ENCODE data around the gene LONRF2.
"Not testable (repeated sequence)": the region's sequence is repeated elsewhere in the genome, so short reads cannot be mapped to it uniquely, and the experiment has no call there.

The LONRF2 gene

DNA sequence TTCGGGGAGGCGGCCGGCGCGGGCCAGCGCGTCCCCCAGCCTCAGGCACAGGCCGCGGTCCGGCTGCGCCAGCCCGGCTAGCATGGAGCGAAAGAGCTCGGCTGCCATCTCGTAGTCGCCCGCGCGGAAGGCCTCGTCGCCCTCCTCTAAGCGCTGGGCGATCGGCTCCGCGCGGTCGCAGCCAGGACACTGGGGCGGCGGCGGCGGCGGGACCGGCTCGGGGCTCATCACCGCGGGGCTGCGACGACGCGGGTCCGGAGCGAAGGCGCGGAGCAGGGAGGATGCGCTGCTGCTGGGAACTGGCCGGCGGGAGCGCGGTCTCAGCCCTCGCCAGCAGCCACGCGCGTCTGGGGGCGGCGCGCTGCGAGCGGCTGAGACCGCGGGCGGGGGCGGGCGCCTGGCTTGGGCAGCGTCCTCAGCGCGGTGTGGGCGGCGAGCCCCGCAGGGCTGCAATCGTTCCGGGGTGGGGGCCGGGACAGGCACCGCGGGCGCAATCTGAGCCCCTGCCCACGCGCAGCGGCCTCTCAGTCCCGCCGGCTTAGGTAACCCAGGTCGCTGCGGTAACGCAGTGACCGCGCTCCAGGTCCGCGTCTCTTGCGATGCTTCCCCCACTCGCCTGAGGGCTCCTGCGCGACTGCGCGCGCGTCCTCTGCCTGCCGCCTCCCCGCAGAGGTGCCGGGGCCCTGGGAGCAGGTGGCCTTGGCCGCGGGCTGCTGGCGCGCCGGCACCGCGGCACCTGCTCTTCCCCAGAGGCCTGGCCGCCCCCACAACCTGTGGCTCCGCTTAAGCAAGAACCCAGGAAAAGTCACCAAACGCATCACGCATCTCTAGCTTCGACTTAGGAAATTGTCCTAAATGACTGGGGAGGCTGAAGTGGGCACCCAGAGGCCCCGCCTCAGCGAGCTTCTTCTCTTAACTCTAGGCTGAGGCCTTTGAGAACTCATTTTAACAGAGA lies at the start of gene LONRF2:
Gene LONRF2, minus strand, starts transcription at position 636 of the 955 bp plus-strand sequence. Its CDS starts 408 bp downstream, at position 228.
- Histone ChIP-seq H3K27ac (ENCODE audit: low read depth, low read length) (no peak within 1 kb of the TSS), H3K4me3 (ENCODE audit: low read depth in 1 of 5, low read length in 5 of 5) (peak within 1 kb of the TSS; percentile 44 to 78 (median 59)), H3K4me1 (ENCODE audit: control insufficient read depth in 5 of 5, insufficient read depth in 5 of 5, low read length in 5 of 5) (peaks cover 0 to 19% (median 15%) of the 10 kb centered on the region in 5 donors), H3K9ac (ENCODE audit: low read length in 5 of 5) (no peak within 1 kb of the TSS), H3K36me3 (ENCODE audit: control insufficient read depth in 5 of 5, insufficient read depth in 5 of 5, low read length in 5 of 5) (no peaks in the 10 kb centered on the region), H3K9me3 (ENCODE audit: control insufficient read depth in 5 of 5, low read length in 5 of 5) (peaks cover 0 to 8% (median 4%) of the 10 kb centered on the region in 5 donors), H3K27me3 (ENCODE audit: control insufficient read depth in 5 of 5, insufficient read depth in 4 of 5, low read length in 5 of 5) (peaks cover 0 to 14% (median 2%) of the 10 kb centered on the region in 5 donors)

DNA sequence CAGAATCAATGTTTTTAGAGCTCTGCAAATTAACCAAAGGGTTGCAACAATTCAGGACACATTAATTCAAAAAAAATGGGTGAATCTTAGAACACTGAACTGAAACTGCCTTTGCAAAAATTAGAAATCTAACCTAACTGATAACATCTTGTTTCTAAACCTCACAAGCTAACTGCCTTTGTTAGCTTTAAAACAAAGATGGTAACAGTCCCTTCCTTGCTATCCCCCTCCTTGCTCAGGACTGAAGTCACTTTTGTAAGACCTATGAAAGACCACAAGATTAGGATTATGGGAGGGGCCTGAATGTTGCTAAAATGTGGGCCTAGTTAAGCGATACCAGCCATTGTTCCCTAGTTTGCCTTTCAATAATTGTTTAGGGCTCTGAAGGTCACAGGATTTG lies 44.9 kb upstream of the LONRF2 start:
- peaks cover 0 to 22% (median 10%) of the 10 kb centered on the region in 5 donors for H3K9me3 ChIP-seq (ENCODE audit: control insufficient read depth in 5 of 5, low read length in 5 of 5)
- no peak overlapping the region for H3K27ac ChIP-seq (ENCODE audit: low read depth, low read length)
- H3K36me3 ChIP-seq (ENCODE audit: control insufficient read depth in 5 of 5, insufficient read depth in 5 of 5, low read length in 5 of 5), result no peaks in the 10 kb centered on the region
- H3K27me3 ChIP-seq (ENCODE audit: control insufficient read depth in 5 of 5, insufficient read depth in 4 of 5, low read length in 5 of 5), result no peaks in the 10 kb centered on the region
- H3K4me3 ChIP-seq (ENCODE audit: low read depth in 1 of 5, low read length in 5 of 5), result no peak overlapping the region
- peaks cover 0 to 13% (median 4%) of the 10 kb centered on the region in 5 donors for H3K4me1 ChIP-seq (ENCODE audit: control insufficient read depth in 5 of 5, insufficient read depth in 5 of 5, low read length in 5 of 5)
- H3K9ac ChIP-seq (ENCODE audit: low read length in 5 of 5), result no peak overlapping the region

DNA sequence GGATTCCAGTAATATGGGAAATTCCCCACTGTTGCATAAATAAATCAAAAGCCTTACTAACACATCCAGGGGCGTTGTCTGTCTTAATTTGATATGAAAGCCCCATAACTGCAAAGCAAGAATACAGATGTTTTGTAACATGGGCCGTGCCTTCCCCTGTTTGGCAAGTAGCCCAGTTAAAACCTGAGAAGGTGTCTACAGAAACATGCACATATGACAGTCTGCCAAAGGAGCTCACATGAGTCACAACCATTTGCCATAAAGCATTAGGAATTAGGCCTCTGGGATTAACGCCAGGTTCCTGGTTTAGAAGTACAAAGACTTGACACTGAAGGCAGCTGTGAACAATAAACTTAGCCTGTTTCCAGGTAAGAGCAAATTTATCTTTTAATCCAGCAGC lies 43.1 kb upstream of the LONRF2 start:
- H3K9me3 ChIP-seq (ENCODE audit: control insufficient read depth in 5 of 5, low read length in 5 of 5), result peaks cover 0 to 11% (median 6%) of the 10 kb centered on the region in 5 donors
- no peaks in the 10 kb centered on the region for H3K27me3 ChIP-seq (ENCODE audit: control insufficient read depth in 5 of 5, insufficient read depth in 4 of 5, low read length in 5 of 5)
- no peak overlapping the region for H3K4me3 ChIP-seq (ENCODE audit: low read depth in 1 of 5, low read length in 5 of 5)
- H3K4me1 ChIP-seq (ENCODE audit: control insufficient read depth in 5 of 5, insufficient read depth in 5 of 5, low read length in 5 of 5), result peaks cover 0 to 13% (median 4%) of the 10 kb centered on the region in 5 donors
- no peak overlapping the region for H3K27ac ChIP-seq (ENCODE audit: low read depth, low read length)
- no peak overlapping the region for H3K9ac ChIP-seq (ENCODE audit: low read length in 5 of 5)
- no peaks in the 10 kb centered on the region for H3K36me3 ChIP-seq (ENCODE audit: control insufficient read depth in 5 of 5, insufficient read depth in 5 of 5, low read length in 5 of 5)

DNA sequence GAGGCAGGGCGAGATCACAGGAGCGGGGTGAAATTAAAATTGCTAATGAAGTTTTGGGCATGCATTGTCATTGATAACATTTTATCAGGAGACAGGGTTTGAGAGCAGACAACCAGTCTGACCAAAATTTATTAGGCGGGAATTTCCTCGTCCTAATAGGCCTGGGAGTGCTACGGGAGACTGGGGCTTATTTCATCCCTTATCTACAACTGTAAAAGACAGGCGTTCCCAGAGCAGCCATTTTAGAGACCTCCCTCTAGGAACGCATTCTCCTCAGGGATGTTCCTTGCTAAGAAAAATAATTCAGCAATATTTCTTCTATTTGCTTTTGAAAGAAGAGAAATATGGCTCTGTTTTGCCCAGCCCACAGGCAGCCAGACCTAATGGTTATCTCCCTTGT lies 40.0 kb upstream of the LONRF2 start:
- not testable (repeated sequence) for H3K9me3 ChIP-seq (ENCODE audit: control insufficient read depth in 5 of 5, low read length in 5 of 5); H3K27ac ChIP-seq (ENCODE audit: low read depth, low read length)

DNA sequence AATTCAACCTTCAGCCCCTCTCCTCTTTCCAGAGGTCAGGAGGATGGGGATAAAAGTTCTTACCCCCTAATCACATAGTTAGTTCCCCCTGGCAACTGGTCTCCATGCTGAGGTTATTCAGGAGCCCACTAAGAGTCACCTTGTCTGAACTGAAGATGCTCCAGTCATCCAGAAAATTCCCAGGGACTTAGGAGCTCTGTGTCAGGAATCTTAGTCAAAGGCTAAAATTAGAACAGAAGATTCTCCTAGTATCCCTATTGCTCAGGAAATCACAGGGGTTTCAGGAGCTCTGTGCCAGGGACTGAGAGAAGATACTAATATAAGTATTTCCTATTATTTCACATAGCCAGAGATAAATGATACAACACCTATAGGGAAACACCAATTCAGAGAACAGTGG lies 37.3 kb upstream of the LONRF2 start:
- Histone ChIP-seq H3K4me1 (ENCODE audit: control insufficient read depth in 5 of 5, insufficient read depth in 5 of 5, low read length in 5 of 5) (peaks cover 0 to under 1% (median 0%) of the 10 kb centered on the region in 5 donors), H3K27ac (ENCODE audit: low read depth, low read length) (no peak overlapping the region), H3K9me3 (ENCODE audit: control insufficient read depth in 5 of 5, low read length in 5 of 5) (peaks cover 0 to 4% (median 0%) of the 10 kb centered on the region in 5 donors), H3K4me3 (ENCODE audit: low read depth in 1 of 5, low read length in 5 of 5) (no peak overlapping the region), H3K27me3 (ENCODE audit: control insufficient read depth in 5 of 5, insufficient read depth in 4 of 5, low read length in 5 of 5) (no peaks in the 10 kb centered on the region), H3K36me3 (ENCODE audit: control insufficient read depth in 5 of 5, insufficient read depth in 5 of 5, low read length in 5 of 5) (no peaks in the 10 kb centered on the region), H3K9ac (ENCODE audit: low read length in 5 of 5) (no peak overlapping the region)

More for the DNA sequence above, 40.0 kb upstream of the LONRF2 start:
- H3K4me1 ChIP-seq (ENCODE audit: control insufficient read depth in 5 of 5, insufficient read depth in 5 of 5, low read length in 5 of 5); H3K4me3 ChIP-seq (ENCODE audit: low read depth in 1 of 5, low read length in 5 of 5); H3K36me3 ChIP-seq (ENCODE audit: control insufficient read depth in 5 of 5, insufficient read depth in 5 of 5, low read length in 5 of 5); H3K27me3 ChIP-seq (ENCODE audit: control insufficient read depth in 5 of 5, insufficient read depth in 4 of 5, low read length in 5 of 5); H3K9ac ChIP-seq (ENCODE audit: low read length in 5 of 5): not testable (repeated sequence)

DNA sequence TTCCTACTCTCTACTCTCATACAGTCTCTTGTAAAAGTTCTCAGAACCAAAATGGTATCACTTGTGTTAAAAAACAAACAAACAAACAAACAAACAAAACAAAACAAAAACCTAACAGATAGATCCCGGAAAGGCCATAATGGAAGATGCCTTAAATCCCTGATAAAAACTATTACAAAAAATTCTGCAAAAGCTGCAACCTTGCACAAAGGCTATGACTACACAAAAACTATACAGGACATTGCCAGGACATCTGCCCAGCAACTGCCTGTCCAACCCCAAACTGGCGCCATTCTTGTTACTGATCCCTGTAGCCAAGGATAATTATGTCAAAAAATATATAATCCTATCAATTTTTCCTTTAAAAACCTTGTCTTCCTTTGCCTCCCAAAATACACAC lies 36.3 kb upstream of the LONRF2 start:
- Histone ChIP-seq H3K4me1 (ENCODE audit: control insufficient read depth in 5 of 5, insufficient read depth in 5 of 5, low read length in 5 of 5) (no peaks in the 10 kb centered on the region), H3K4me3 (ENCODE audit: low read depth in 1 of 5, low read length in 5 of 5) (no peak overlapping the region), H3K9me3 (ENCODE audit: control insufficient read depth in 5 of 5, low read length in 5 of 5) (peaks cover 0 to 4% (median 0%) of the 10 kb centered on the region in 5 donors), H3K27ac (ENCODE audit: low read depth, low read length) (no peak overlapping the region), H3K27me3 (ENCODE audit: control insufficient read depth in 5 of 5, insufficient read depth in 4 of 5, low read length in 5 of 5) (peaks cover 0 to 2% (median 0%) of the 10 kb centered on the region in 5 donors), H3K9ac (ENCODE audit: low read length in 5 of 5) (no peak overlapping the region), H3K36me3 (ENCODE audit: control insufficient read depth in 5 of 5, insufficient read depth in 5 of 5, low read length in 5 of 5) (no peaks in the 10 kb centered on the region)

DNA sequence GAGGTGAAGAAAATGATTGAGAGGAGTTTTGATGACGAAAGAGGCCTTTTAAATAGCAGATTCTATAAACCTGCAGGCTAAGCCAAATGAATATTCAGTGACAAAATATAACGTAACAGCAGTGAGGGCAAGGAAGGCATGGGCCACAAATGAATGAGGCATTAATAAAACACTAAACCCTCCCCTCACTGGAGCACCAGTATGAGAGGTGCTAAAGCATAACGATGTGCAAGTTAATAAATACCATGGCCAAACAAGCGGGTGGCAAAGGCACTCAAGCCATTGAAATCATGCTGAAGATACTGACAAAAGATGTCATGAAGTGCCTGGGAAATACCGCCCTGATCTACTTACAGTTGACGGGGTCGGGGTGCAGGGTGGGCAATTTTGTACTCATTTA lies 30.2 kb upstream of the LONRF2 start:
- H3K4me3 ChIP-seq (ENCODE audit: low read depth in 1 of 5, low read length in 5 of 5), result no peak overlapping the region
- H3K27ac ChIP-seq (ENCODE audit: low read depth, low read length), result no peak overlapping the region
- no peak overlapping the region for H3K9ac ChIP-seq (ENCODE audit: low read length in 5 of 5)
- H3K27me3 ChIP-seq (ENCODE audit: control insufficient read depth in 5 of 5, insufficient read depth in 4 of 5, low read length in 5 of 5), result peaks cover 0 to 4% (median 0%) of the 10 kb centered on the region in 5 donors
- H3K4me1 ChIP-seq (ENCODE audit: control insufficient read depth in 5 of 5, insufficient read depth in 5 of 5, low read length in 5 of 5), result peaks cover 0 to 4% (median 0%) of the 10 kb centered on the region in 5 donors
- no peaks in the 10 kb centered on the region for H3K9me3 ChIP-seq (ENCODE audit: control insufficient read depth in 5 of 5, low read length in 5 of 5)
- no peaks in the 10 kb centered on the region for H3K36me3 ChIP-seq (ENCODE audit: control insufficient read depth in 5 of 5, insufficient read depth in 5 of 5, low read length in 5 of 5)

DNA sequence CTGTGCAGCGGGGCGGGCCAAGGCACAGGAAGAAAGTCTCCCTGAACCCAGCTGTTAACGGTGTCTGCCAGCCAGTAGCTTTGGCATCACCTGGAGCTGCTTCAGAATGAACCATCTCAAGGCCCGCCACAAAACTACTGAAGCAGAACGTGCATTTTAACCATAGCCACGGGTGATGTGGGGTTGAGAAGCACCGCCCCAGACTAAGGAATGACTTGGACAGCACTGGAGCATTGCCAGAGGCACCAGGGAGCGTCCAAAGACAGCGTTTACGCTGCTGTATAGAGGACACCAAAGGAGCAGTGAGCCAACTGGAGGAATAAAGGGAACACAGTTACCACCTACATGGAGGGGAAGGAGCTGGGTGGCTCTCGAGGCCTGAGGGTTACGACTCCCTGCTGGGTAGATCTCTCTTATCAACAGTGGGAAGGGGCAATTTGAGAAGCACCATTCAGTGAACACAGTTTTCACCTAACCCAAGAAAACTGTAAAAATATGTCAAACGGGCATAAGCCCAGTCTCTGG lies 28.4 kb upstream of the LONRF2 start:
- H3K4me3 ChIP-seq (ENCODE audit: low read depth in 1 of 5, low read length in 5 of 5), result peak overlapping the region in 1 of 5 donors; percentile 23

DNA sequence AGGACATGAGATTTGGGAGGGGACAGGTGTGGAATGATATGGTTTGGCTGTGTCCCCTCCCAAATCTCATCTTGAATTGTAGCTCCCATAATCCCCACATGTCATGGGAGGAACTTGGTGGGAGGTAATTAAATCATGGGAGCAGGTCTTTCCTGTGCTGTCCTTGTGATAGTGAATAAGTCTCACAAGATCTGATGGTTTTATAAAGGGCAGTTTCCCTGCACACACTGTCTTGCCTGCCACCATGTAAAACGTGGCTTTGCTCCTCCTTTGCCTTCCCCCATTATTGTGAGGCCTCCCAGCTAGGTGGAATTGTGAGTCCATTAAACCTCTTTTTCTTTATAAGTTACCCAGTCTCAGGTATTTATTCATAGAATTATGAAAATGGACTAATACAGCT lies 22.8 kb upstream of the LONRF2 start:
- H3K4me3 ChIP-seq (ENCODE audit: low read depth in 1 of 5, low read length in 5 of 5); H3K27ac ChIP-seq (ENCODE audit: low read depth, low read length); H3K36me3 ChIP-seq (ENCODE audit: control insufficient read depth in 5 of 5, insufficient read depth in 5 of 5, low read length in 5 of 5); H3K9me3 ChIP-seq (ENCODE audit: control insufficient read depth in 5 of 5, low read length in 5 of 5); H3K4me1 ChIP-seq (ENCODE audit: control insufficient read depth in 5 of 5, insufficient read depth in 5 of 5, low read length in 5 of 5); H3K9ac ChIP-seq (ENCODE audit: low read length in 5 of 5); H3K27me3 ChIP-seq (ENCODE audit: control insufficient read depth in 5 of 5, insufficient read depth in 4 of 5, low read length in 5 of 5): not testable (repeated sequence)

More for the DNA sequence above, 28.4 kb upstream of the LONRF2 start:
- H3K9ac ChIP-seq (ENCODE audit: low read length in 5 of 5), result no peak overlapping the region
- H3K36me3 ChIP-seq (ENCODE audit: control insufficient read depth in 5 of 5, insufficient read depth in 5 of 5, low read length in 5 of 5), result no peaks in the 10 kb centered on the region
- peaks cover 0 to 4% (median 0%) of the 10 kb centered on the region in 5 donors for H3K27me3 ChIP-seq (ENCODE audit: control insufficient read depth in 5 of 5, insufficient read depth in 4 of 5, low read length in 5 of 5)
- peaks cover 0 to 4% (median 0%) of the 10 kb centered on the region in 5 donors for H3K4me1 ChIP-seq (ENCODE audit: control insufficient read depth in 5 of 5, insufficient read depth in 5 of 5, low read length in 5 of 5)
- H3K27ac ChIP-seq (ENCODE audit: low read depth, low read length), result no peak overlapping the region
- H3K9me3 ChIP-seq (ENCODE audit: control insufficient read depth in 5 of 5, low read length in 5 of 5), result no peaks in the 10 kb centered on the region

DNA sequence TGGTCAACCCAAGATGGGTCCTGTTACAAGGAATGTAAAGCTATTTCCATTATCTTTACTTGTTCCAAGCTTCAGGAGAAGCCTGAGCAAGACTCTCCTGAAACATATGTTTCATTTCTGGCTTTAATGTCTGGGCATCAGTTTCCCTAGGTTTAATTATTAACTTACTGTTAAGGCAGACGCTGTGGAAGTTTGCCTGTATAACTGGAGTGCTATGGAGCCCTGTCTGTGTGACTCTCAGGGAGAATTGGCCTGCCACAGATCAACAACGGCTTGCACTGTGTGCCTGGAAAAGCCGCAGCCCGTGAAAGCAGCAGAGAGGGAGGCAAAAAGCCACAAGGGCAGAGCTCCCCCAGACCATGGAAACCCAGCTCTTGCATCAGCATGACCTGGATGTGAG lies 22.1 kb upstream of the LONRF2 start:
- Histone ChIP-seq H3K9ac (ENCODE audit: low read length in 5 of 5) (no peak overlapping the region), H3K27me3 (ENCODE audit: control insufficient read depth in 5 of 5, insufficient read depth in 4 of 5, low read length in 5 of 5) (peaks cover 0 to 8% (median 4%) of the 10 kb centered on the region in 5 donors), H3K4me1 (ENCODE audit: control insufficient read depth in 5 of 5, insufficient read depth in 5 of 5, low read length in 5 of 5) (no peaks in the 10 kb centered on the region), H3K9me3 (ENCODE audit: control insufficient read depth in 5 of 5, low read length in 5 of 5) (no peaks in the 10 kb centered on the region), H3K4me3 (ENCODE audit: low read depth in 1 of 5, low read length in 5 of 5) (no peak overlapping the region), H3K36me3 (ENCODE audit: control insufficient read depth in 5 of 5, insufficient read depth in 5 of 5, low read length in 5 of 5) (no peaks in the 10 kb centered on the region), H3K27ac (ENCODE audit: low read depth, low read length) (no peak overlapping the region)

Measured in subcutaneous abdominal adipose tissue (tissue), 5 donors.